Testis (tissue), 2 donors: ENCODE measurements around the gene WBP2.

ENCODE experiments used
- POLR2A ChIP-seq: fragments of 450-650 bp; IDR thresholded peaks from one replicate; pipeline ENCODE4 v1.6.1; 2017; ENCODE audit warnings: antibody characterized with exemption, mild to moderate bottlenecking, moderate library complexity
- TF ChIP-seq, protein P1 (sequence below), 3 experiments: fragments of 450-650 bp in 2 of 3; fragments of 200-600 bp in 1 of 3; sonication (generic) in 1 of 3; IDR thresholded peaks; one replicate each; pipeline ENCODE4 v1.5.1; 2016 to 2019; ENCODE audit warnings: antibody characterized with exemption in 3 of 3, mild to moderate bottlenecking in 2 of 3, moderate library complexity in 1 of 3

DNA sequence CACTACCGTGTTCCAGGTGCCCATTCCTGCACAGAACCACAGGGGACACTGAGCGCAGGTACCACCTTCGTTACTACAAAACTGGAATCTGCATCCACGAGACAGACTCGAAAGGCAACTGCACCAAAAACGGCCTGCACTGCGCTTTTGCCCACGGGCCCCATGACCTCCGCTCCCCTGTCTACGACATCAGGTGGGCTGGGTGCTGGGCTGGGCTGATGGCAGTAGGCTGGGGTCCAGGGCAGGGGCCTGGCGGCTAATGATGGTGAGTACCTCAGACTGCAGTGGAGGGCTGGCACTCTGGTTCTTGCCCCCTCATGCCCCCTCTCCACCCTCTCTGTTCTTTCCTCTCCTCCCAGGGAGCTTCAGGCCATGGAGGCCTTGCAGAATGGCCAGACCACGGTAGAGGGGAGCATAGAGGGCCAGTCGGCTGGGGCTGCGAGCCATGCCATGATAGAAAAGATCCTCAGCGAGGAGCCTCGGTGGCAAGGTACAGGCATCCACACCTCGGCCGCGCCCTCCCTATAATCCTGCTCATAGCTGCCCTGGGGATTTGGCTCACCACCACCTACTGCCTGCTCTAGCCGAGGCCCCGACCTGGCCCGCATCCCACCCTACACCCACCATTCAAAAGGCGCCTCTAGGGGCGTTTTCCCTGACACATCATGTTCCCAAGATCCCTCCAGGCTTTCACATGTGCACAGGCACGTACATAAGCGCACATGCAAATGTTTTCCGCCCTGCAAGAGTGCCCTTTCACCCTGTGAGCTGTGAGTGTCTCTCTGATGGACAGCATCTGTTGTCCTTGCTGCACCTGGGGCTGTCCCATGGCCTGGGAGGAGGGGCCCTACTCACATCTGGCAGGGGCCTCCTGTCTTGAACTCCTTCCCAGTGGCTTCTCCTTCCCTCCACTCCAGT is 42.8 kb downstream of the WBP2 start:
- TF ChIP-seq, protein P1, sequence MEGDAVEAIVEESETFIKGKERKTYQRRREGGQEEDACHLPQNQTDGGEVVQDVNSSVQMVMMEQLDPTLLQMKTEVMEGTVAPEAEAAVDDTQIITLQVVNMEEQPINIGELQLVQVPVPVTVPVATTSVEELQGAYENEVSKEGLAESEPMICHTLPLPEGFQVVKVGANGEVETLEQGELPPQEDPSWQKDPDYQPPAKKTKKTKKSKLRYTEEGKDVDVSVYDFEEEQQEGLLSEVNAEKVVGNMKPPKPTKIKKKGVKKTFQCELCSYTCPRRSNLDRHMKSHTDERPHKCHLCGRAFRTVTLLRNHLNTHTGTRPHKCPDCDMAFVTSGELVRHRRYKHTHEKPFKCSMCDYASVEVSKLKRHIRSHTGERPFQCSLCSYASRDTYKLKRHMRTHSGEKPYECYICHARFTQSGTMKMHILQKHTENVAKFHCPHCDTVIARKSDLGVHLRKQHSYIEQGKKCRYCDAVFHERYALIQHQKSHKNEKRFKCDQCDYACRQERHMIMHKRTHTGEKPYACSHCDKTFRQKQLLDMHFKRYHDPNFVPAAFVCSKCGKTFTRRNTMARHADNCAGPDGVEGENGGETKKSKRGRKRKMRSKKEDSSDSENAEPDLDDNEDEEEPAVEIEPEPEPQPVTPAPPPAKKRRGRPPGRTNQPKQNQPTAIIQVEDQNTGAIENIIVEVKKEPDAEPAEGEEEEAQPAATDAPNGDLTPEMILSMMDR (IDR thresholded peaks at IDR 0.05) = no peak
- no peak for TF ChIP-seq POLR2A
